Skin of body (tissue), 2 donors: ENCODE data around the gene PFAS. TPM values are rescaled to one million over a fixed set of nuclear protein-coding genes. Genes with fewer than 3 reads are reported as not detected.
A peak's percentile ranks its signal among the peaks of the same experiment; 100 is the strongest.

Experiments
- DNase-seq: peaks from one replicate; lab custom pipeline; 2025; lab: John Stamatoyannopoulos, UW
- total RNA-seq: library from RNA; depleted of rRNA; stranded (reverse); fragments of >200 nt; gene quantifications from one replicate; pipeline ENCODE4 v1.2.3, GENCODE V29; 2014

Gene PFAS
- total RNA-seq, 1 donor from 2014 or later = 20.1 TPM

DNA sequence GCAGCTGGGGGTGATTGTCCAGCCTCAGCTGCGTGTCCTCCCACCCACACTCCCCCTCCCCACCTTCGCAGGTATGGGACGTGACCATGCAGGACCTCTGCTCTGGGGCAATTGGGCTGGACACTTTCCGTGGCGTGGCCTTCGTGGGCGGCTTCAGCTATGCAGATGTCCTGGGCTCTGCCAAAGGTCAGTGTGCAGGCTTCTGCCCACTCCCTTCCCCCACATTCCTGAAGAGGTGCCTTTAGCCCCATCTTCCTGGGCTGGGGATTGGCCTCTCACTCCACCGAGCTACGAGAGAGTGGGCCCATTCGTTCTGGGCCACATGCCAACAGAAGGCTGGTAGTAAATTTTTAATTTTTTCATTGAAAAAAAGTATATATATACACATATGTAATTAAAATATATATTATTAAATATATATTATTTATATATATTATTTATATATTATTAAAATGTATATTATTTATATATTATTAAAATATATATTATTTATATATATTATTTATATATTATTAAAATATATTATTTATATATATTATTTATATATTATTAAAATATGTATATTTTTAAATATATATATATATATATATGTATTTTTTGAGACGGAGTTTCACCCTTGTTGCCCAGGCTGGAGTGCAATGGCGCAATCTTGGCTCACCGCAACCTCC lies 18.5 kb downstream of the PFAS start:
- DNase-seq = no peak

DNA sequence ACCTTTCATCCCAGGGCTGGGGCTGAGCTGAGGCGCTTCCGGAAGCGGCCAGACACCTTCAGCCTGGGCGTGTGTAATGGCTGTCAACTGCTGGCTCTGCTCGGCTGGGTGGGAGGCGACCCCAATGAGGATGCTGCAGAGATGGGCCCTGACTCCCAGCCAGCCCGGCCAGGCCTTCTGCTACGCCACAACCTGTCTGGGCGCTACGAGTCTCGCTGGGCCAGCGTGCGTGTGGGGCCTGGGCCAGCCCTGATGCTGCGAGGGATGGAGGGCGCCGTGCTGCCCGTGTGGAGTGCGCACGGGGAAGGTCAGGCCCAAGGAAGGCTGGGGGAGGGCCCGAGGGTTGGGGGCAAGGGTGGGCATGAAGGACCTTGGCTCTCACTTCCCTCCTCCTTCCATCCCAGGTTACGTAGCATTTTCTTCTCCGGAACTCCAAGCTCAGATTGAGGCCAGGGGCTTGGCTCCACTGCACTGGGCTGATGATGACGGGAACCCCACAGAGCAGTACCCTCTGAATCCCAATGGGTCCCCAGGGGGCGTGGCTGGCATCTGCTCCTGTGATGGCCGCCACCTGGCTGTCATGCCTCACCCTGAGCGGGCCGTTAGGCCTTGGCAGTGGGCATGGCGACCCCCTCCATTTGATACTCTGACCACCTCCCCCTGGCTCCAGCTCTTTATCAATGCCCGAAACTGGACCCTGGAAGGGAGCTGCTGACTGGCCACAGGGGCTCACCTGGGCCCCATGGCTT lies 19.6 kb downstream of the PFAS start:
- no peak for DNase-seq

DNA sequence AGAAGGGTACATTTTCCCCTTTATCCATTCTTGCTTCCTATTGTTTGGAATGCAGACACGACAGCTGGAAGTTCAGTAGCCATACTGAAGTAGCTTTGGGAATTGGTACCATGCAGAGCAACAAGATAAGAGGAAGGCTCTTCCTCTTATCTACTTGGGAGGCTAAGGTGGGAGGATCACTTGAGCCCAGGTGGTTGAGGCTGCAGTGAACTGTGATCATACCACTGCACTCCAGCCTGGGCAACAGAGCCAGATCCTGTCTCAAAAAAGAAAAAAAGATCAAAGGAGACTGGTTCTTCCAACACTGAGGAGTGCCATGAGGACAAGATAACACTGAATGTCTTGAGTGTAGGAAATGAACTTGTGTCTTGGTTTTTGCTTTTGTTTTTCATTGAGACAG lies 23.3 kb downstream of the PFAS start:
- no peak for DNase-seq

- DNase-seq = no peak
Measured at GRCh38 chr17:8273884-8274444, 24.9 kb downstream of the PFAS start.

GRCh38 chr17:8274816-8275215 lies 25.7 kb downstream of the PFAS start:
- no peak for DNase-seq

- DNase-seq = no peak
Measured at GRCh38 chr17:8275421-8276290, 26.6 kb downstream of the PFAS start.

GRCh38 chr17:8277317-8277716 lies 28.2 kb downstream of the PFAS start:
- no peak for DNase-seq

- no peak for DNase-seq
Measured at GRCh38 chr17:8282345-8282744, 33.3 kb downstream of the PFAS start.

GRCh38 chr17:8283356-8283755 lies 34.3 kb downstream of the PFAS start:
- DNase-seq = no peak

- no peak for DNase-seq
Measured at GRCh38 chr17:8284126-8284525, 35.0 kb downstream of the PFAS start.

DNA sequence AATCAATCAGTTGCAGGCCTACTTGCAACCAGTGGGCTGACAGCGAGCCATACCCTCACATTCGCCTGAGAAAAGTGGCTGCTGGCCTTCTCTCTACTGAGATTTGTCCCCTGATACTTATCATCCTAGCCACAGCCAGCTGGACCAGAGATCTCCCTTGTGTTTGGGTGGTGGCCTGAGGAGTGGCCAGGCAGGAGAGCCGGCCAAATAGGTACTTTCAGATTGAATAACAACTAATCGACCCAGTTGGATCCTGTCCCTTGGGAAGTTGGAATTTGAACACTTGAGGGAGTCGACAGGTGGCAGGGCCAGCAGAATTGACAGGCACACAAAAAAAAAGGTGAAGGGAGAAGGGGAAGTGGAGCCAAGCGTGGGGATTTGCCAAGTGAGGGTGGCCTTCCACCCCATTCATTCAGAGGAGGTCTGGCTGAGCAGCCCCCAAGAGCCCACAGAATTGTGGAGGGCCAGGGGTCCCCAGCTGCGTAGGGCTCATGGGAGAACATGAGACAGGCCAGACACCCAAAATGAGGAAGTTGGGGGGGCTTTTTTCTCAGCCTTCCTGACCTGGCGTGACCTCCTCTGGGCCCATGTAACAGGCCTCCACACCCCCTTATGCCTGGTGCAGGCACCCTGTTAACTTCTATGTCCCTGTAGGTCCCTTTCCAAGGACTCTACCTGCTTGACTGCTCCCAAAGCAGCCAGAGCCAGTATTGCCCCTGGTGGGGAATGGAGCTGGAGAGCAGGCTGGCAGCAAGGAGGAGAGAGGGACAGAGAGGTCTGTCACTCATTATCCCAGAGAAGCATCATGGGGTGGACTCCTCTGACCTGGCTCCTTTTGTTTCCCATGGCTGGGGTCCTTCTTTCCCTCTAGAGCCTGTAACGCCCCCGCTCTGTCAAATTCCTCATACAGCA lies 36.4 kb downstream of the PFAS start:
- no peak for DNase-seq

- no peak for DNase-seq
Measured at GRCh38 chr17:8287651-8288335, 38.7 kb downstream of the PFAS start.

GRCh38 chr17:8288336-8289102 lies 39.4 kb downstream of the PFAS start, which contains the start of gene RANGRF:
Gene RANGRF, plus strand, starts transcription at chr17:8288670. Its CDS starts 119 bp downstream, at chr17:8288789.
- peak; percentile 76 for DNase-seq

DNA sequence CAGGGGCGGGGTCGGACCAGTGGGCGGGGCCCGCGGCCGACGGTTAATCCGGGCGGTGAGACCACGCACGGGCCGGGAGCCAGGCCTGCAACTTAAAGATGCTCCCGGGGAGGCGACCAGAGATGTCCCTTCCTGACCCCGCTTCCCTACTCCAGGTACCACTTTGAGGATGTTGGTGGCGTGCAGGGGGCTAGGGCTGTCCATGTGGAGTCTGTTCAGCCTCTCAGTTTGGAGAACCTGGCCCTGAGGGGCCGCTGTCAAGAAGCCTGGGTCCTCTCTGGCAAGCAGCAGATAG lies 40.0 kb downstream of the PFAS start:
- DNase-seq = no peak

- DNase-seq = no peak
Measured at GRCh38 chr17:8290043-8290442, 41.0 kb downstream of the PFAS start.

GRCh38 chr17:8292639-8293395 lies 43.7 kb downstream of the PFAS start:
- DNase-seq = no peak

- DNase-seq = no peak
Measured at GRCh38 chr17:8294361-8294760, 45.3 kb downstream of the PFAS start.

- no peak for DNase-seq
Measured at GRCh38 chr17:8294814-8295316, 45.8 kb downstream of the PFAS start.

GRCh38 chr17:8300226-8300625 lies 51.1 kb downstream of the PFAS start:
- no peak for DNase-seq
